HG03520 (cell line): ENCODE results near the gene TRIM27.
"Not testable (repeated sequence)": the region's sequence is repeated elsewhere in the genome, so short reads cannot be mapped to it uniquely, and the experiment has no call there.

Source experiments
- ATAC-seq: cut with Tn5 transposase; IDR thresholded peaks from one replicate; pipeline ENCODE4 v1.9.1; 2021; ENCODE audit warnings: mild to moderate bottlenecking, moderate library complexity; ENCODE audit not compliant: unreplicated experiment

Gene TRIM27

GRCh38 chr6:28865401-28866204 is 58.2 kb downstream of the TRIM27 start:
- ATAC-seq, result no peak

- ATAC-seq, result no peak
These were observed 59.4 kb downstream of the TRIM27 start for GRCh38 chr6:28864326-28864923.

- no peak for ATAC-seq
These were observed 60.0 kb downstream of the TRIM27 start for GRCh38 chr6:28863604-28864325.

- ATAC-seq, result no peak
These were observed 61.7 kb downstream of the TRIM27 start for GRCh38 chr6:28862077-28862476.

GRCh38 chr6:28861339-28861738 is 62.4 kb downstream of the TRIM27 start:
- no peak for ATAC-seq

- no peak for ATAC-seq
These were observed 63.2 kb downstream of the TRIM27 start for GRCh38 chr6:28860581-28860980.

- no peak for ATAC-seq
These were observed 64.8 kb downstream of the TRIM27 start for GRCh38 chr6:28858963-28859362.

- no peak for ATAC-seq
These were observed 67.2 kb downstream of the TRIM27 start for GRCh38 chr6:28856620-28857005.

- ATAC-seq, result not testable (repeated sequence)
These were observed 69.4 kb downstream of the TRIM27 start for GRCh38 chr6:28854405-28854804.
